Subcutaneous preadipocyte (primary cell): ENCODE results near the gene LYPD6. TPM values are rescaled to one million over a fixed set of nuclear protein-coding genes. Genes with fewer than 3 reads are reported as not detected.

Experiments
- total RNA-seq: library from RNA; depleted of rRNA; stranded (reverse); fragments of >200 nt; gene quantifications from 2 replicates; pipeline ENCODE4 v1.2.3, GENCODE V29; 2012

Gene LYPD6, protein sequence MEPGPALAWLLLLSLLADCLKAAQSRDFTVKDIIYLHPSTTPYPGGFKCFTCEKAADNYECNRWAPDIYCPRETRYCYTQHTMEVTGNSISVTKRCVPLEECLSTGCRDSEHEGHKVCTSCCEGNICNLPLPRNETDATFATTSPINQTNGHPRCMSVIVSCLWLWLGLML
- under 0.01 TPM in 2 replicates for total RNA-seq

DNA sequence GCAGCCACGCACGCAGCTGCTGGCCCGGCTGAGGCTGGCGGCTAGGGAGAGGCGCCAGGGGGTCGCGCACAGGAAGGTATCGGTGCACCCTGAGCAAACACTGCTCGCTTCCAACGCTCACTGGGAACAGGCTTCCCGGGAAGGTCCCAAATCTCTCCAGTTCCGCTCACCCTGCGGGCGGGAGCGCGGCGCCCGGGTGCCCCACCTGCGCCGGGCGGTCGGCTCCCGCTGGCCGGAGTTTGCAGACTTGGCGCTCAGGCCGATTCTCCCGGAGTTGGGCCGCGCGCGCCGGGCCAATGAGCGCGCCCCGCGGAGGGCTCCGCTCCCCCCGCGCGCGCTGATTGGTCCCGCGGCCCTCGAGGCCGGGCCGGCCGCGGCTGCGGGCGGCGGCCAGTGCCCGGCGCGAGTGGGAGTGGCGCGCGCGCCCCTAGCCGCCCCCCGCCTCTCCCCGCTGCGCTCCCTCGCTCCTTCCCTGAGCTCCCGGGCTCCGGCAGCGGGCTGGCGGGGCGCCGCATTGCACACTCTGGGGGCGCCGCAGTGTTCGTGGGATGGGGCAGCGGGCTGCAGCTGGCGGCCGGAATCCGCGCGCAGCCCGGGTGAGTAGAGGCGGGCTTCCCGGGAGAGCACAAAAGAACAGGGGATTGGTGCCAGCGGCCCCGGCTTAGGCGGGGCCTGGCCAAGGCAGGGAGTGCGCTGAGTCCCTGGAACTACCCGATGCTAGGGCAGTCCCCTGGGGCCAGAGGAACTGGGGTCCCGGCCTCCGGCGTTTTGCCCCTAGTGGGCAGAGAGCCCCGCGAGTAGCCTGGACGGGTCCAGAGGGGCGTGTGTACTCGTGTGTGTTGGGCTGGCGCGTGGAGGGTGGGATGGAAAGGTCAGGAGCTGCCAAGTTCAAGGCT is at the start of gene LYPD6:
TSS of gene LYPD6 (plus strand) at position 461 of the 896 bp plus-strand sequence. CDS start 107,122 bp downstream, outside the sequence.

